ENCODE measurements around the gene AADACL2. TPM values are rescaled to one million over a fixed set of nuclear protein-coding genes. Genes with fewer than 3 reads are reported as not detected.

Gene AADACL2
- total RNA-seq, 1 donor from 2014 or later = not detected

GRCh38 chr3:151796105-151796680 lies 62.5 kb downstream of the AADACL2 start:
- DNase-seq (ENCODE audit: low spot score) = no peak
- H3K27me3 Mint-ChIP-seq (ENCODE audit: low read depth) = no peaks in the 10 kb centered on the region
- no peaks in the 10 kb centered on the region for H3K36me3 Mint-ChIP-seq (ENCODE audit: low read depth)
- TF ChIP-seq, protein P1, sequence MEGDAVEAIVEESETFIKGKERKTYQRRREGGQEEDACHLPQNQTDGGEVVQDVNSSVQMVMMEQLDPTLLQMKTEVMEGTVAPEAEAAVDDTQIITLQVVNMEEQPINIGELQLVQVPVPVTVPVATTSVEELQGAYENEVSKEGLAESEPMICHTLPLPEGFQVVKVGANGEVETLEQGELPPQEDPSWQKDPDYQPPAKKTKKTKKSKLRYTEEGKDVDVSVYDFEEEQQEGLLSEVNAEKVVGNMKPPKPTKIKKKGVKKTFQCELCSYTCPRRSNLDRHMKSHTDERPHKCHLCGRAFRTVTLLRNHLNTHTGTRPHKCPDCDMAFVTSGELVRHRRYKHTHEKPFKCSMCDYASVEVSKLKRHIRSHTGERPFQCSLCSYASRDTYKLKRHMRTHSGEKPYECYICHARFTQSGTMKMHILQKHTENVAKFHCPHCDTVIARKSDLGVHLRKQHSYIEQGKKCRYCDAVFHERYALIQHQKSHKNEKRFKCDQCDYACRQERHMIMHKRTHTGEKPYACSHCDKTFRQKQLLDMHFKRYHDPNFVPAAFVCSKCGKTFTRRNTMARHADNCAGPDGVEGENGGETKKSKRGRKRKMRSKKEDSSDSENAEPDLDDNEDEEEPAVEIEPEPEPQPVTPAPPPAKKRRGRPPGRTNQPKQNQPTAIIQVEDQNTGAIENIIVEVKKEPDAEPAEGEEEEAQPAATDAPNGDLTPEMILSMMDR (IDR thresholded peaks at IDR 0.05) = no peak
- H3K4me1 Mint-ChIP-seq (ENCODE audit: low read depth) = no peaks in the 10 kb centered on the region
- H3K9me3 Mint-ChIP-seq (ENCODE audit: low read depth) = no peaks in the 10 kb centered on the region
- H3K4me3 Mint-ChIP-seq (ENCODE audit: unreplicated experiment) = no peak overlapping the region
- H3K27ac Mint-ChIP-seq (ENCODE audit: unreplicated experiment) = no peak overlapping the region

GRCh38 chr3:151798466-151798865 lies 64.7 kb downstream of the AADACL2 start:
- no peaks in the 10 kb centered on the region for H3K36me3 Mint-ChIP-seq (ENCODE audit: low read depth)
- H3K27me3 Mint-ChIP-seq (ENCODE audit: low read depth) = no peaks in the 10 kb centered on the region
- H3K9me3 Mint-ChIP-seq (ENCODE audit: low read depth) = no peaks in the 10 kb centered on the region
- H3K4me3 Mint-ChIP-seq (ENCODE audit: unreplicated experiment) = no peak overlapping the region
- TF ChIP-seq, protein P1 (IDR thresholded peaks at IDR 0.05) = no peak
- DNase-seq (ENCODE audit: low spot score) = no peak
- no peaks in the 10 kb centered on the region for H3K4me1 Mint-ChIP-seq (ENCODE audit: low read depth)
- no peak overlapping the region for H3K27ac Mint-ChIP-seq (ENCODE audit: unreplicated experiment)

DNA sequence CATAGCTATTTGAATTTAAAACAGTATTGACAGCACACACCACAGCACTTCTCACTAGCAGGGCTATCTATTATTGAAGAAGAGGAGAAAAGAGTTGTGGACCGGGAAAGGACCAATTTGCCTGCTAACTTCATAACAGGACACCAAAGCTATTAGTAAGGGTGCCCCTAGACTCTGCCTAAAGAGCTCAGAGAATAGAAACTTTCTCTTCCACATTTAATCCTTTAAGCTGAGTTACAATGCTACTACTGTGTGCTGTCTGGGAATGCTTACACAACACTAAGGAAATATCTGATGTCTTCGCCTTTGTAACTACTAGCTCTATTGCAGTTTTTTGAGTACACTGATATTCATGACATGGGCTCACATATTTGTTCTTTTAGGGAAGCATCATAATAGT lies 66.7 kb downstream of the AADACL2 start:
- no peaks in the 10 kb centered on the region for H3K36me3 Mint-ChIP-seq (ENCODE audit: low read depth)
- H3K4me1 Mint-ChIP-seq (ENCODE audit: low read depth) = no peaks in the 10 kb centered on the region
- TF ChIP-seq, protein P1 (IDR thresholded peaks at IDR 0.05) = no peak
- H3K27ac Mint-ChIP-seq (ENCODE audit: unreplicated experiment) = no peak overlapping the region
- H3K9me3 Mint-ChIP-seq (ENCODE audit: low read depth) = no peaks in the 10 kb centered on the region
- H3K4me3 Mint-ChIP-seq (ENCODE audit: unreplicated experiment) = no peak overlapping the region
- DNase-seq (ENCODE audit: low spot score) = no peak
- H3K27me3 Mint-ChIP-seq (ENCODE audit: low read depth) = no peaks in the 10 kb centered on the region

GRCh38 chr3:151804267-151804666 lies 70.5 kb downstream of the AADACL2 start:
- H3K4me1 Mint-ChIP-seq (ENCODE audit: low read depth) = no peaks in the 10 kb centered on the region
- TF ChIP-seq, protein P1 (IDR thresholded peaks at IDR 0.05) = no peak
- H3K27me3 Mint-ChIP-seq (ENCODE audit: low read depth) = no peaks in the 10 kb centered on the region
- no peak overlapping the region for H3K4me3 Mint-ChIP-seq (ENCODE audit: unreplicated experiment)
- no peak for DNase-seq (ENCODE audit: low spot score)
- peaks cover 13% of the 10 kb centered on the region for H3K9me3 Mint-ChIP-seq (ENCODE audit: low read depth)
- H3K27ac Mint-ChIP-seq (ENCODE audit: unreplicated experiment) = no peak overlapping the region
- H3K36me3 Mint-ChIP-seq (ENCODE audit: low read depth) = peaks cover 4% of the 10 kb centered on the region

DNA sequence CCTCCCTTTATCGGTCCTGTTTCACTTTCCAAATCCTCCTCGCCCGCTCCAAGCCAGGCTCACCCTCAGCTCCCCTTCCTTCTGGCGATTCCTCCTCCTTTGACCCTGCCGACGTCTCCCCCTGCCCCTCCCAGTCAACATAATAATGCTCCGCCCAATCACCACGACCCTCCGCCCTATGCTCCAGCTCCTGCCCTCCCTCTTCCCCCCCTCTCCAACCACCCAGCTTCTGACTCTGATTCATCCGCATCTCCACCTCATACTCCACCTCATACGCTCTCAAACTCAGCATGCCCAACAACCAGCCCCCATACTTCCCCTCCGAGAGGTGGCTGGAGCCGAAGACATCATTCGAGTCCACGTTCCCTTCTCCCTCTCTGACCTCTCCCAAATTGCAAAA lies 73.1 kb downstream of the AADACL2 start:
- no peak for DNase-seq (ENCODE audit: low spot score)
- H3K27me3 Mint-ChIP-seq (ENCODE audit: low read depth) = no peaks in the 10 kb centered on the region
- peaks cover 4% of the 10 kb centered on the region for H3K36me3 Mint-ChIP-seq (ENCODE audit: low read depth)
- no peak overlapping the region for H3K27ac Mint-ChIP-seq (ENCODE audit: unreplicated experiment)
- TF ChIP-seq, protein P1 (IDR thresholded peaks at IDR 0.05) = no peak
- no peaks in the 10 kb centered on the region for H3K4me1 Mint-ChIP-seq (ENCODE audit: low read depth)
- H3K4me3 Mint-ChIP-seq (ENCODE audit: unreplicated experiment) = no peak overlapping the region
- H3K9me3 Mint-ChIP-seq (ENCODE audit: low read depth) = peaks cover 13% of the 10 kb centered on the region

Other genes starting within 250 kb of the AADACL2 start
- not detected in 3 replicates for gene AADAC, start 80.2 kb downstream of the AADACL2 start, total RNA-seq
- 0.12 to 0.13 TPM in 2 of 3 replicates, not detected in the other for gene SUCNR1, start 139.7 kb downstream of the AADACL2 start, total RNA-seq

Measured in chondrocyte (in vitro differentiated cells).